Endometrial microvascular endothelial cells (primary cell): ENCODE measurements around the gene WDR64. TPM values are rescaled to one million over a fixed set of nuclear protein-coding genes. Genes with fewer than 3 reads are reported as not detected.
"Not testable (repeated sequence)": the region's sequence is repeated elsewhere in the genome, so short reads cannot be mapped to it uniquely, and the experiment has no call there.

ENCODE experiments used
- in situ Hi-C: cut with HindIII; loops from 2 replicates; pipeline ENCODE4 v1.10.0; 2017; ENCODE audit warnings: low sequenced_read_pairs, low pct_unique_long_range_greater_than_20kb; ENCODE audit errors: inconsistent ontology term
- total RNA-seq: library from RNA; depleted of rRNA; stranded (reverse); fragments of >200 nt; gene quantifications from one replicate; pipeline ENCODE4 v1.2.3, GENCODE V29; 2015; ENCODE audit errors: inconsistent ontology term

WDR64 gene
- total RNA-seq, 1 donor from 2014 or later: not detected

DNA sequence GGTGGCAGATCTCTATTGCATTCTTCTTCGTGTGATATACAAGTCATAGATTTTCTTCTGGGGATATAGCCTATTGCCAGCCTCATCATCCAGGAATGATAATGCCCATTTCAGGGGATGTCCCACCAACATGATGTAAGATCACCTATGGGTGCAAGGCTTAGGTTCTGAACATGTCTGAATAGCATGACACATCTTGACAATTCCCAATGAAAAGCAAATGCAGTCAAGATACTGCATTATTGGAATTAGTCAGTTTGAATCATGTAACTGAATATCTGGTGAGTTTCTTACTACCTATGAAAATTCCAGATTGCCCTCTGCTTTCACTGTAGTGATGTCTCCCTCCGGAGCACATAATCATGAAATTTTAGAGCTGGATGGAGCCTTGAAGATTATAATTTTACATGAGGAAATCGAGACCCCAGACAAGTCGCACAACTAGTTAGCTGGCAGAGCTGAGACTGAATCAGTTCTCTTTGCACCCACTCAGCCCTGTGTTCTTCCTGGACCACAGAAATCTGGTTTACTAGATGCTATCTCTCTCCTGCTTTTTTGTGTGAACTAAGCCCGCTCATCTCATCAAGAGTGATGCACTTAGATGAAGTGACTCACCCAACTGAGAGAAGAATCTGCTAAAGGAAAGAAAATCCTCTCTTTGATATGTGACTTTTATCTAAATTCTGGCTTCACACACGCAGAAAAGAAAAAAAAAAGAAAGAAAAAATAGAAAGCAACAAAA, 65.0 kb downstream of the WDR64 start:
- in situ Hi-C loops: no loop called here

DNA sequence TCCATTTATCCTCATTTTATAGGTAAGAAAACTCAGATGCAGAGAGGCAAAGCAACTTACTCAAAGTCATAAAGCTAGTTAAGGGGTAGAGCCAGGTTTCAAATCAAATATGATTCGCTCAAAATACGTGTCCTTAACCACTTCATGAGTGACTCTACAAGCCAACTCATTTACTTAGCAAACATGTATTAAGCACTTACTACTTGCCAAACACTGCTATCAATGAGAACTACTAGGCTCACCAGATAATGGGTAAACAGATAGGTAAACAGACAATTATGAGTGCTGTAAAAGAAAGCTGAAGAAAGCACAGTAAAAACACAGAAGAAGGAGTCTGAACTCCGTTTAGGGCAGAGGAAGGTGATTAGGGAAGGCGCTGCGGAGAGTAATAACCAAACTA, 65.9 kb downstream of the WDR64 start:
- in situ Hi-C loops: no loop called here

DNA sequence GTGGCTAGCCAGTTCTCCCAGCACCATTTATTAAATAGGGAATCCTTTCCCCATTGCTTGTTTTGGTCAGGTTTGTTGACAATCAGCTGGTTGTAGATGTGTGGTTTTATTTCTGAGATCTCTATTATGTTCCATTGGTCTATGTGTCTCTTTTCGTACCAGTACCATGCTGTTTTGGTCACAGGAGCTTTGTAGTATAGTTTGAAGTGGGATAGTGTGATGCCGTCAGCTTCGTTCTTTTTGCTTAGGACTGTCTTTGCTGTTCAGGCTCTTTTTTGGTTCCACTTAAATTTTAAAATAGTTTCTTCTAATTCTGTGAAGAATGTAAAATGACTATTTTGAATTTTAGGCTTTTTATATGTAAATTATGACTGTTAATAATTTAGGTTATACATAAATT, 68.9 kb downstream of the WDR64 start:
- in situ Hi-C loops: no loop called here

DNA sequence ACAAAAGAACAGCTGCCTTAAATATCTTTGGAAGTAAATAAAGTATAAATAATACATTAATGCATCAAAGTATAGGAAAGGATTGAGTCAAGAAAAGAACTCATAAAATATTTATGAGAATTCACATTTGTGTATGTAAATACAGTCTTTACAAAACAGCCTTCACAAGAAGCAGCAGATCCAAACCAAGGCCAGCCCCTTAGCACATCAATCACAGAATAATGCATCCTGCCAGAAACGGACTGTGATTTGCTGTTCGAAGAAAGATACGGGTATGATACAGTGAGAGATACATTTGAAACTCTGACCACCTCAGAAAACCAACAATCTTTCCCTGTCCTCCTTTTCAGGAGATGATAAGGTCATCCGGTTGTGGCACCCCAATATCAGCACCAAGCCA, 70.9 kb downstream of the WDR64 start:
- in situ Hi-C loops: no loop called here

DNA sequence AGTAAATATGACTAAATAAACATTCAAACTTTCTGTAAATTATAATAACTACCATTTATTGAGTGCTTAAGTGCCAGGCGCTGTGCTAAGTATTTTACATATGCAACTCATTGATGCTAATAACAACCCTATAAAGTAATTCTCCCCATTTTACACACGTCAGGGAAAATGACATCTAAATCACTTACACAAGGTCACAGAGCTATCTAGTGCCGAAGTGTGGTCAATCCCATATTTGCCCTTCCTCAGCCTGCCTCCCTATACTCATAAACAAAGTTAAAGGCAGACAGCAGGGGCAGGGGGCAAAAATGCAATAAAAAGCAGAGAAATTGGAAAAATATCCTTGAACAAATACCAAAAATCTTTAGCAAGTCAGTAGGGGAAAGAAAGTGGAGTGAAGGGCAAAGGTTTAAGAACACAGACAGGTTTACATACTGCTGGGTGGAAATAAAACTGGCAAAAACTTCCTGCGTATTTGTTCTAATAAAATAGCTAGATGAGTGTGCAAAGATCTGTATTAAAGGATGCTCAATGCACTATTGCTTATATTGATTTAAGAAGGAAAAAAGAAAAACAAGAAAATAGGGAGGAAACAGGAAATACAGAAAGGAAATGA, 72.8 kb downstream of the WDR64 start:
- in situ Hi-C loops: no loop called here

DNA sequence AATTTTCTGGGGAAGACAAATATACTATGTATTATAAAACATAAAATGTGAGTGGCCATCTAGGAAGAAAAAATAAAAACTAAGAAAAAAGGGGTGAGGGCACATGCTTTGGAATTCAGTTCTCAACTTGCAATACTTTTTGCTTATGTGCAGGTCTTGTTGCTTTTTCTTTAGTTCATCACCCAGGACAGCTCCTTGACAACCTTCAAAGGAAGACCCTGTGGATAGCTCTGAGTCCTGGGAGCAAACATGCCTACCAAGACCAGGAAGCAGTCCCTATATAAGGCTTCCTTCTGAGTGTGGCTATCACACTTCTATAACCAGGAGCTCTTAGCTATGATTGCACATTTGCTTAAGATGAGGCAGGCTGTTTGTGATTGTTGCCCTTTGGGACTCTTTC, 78.0 kb downstream of the WDR64 start:
- in situ Hi-C loops: no loop called here

DNA sequence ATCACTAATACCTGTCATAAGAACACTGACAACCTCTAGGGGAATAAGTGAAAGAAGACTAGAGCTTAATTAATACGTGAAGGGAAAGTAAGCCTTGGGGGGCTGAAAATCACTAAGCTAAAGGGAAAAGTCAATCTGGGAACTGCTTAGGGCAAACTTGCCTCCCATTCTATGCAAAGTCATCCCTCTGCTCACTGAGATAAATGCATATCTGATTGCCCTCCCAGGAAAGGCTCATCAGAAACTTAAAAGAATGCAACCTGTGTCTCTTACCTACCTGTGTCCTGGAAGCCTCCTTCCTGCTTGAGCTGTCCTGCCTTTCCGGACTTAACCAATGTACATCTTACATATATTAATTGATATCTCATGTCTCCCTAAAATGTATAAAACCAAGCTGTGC, 81.8 kb downstream of the WDR64 start:
- in situ Hi-C loops: no loop called here

DNA sequence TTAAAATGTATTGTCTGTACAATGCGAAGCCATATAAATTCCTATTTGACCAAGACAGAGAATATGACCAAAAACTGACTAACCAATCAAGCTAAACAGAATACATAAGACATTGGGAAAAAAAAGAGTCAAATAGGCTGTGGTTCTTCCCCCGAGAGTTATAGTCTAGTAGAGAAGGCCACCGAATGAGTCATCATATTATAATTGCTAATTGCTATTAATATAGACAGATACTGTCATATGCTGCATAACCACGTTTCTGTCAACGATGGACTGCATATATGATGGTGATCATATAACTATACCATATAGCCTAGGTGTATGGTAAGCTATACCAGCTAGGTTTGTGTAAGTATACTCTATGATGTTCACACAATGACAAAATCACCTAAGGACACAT, 82.5 kb downstream of the WDR64 start:
- in situ Hi-C loops: no loop called here

DNA sequence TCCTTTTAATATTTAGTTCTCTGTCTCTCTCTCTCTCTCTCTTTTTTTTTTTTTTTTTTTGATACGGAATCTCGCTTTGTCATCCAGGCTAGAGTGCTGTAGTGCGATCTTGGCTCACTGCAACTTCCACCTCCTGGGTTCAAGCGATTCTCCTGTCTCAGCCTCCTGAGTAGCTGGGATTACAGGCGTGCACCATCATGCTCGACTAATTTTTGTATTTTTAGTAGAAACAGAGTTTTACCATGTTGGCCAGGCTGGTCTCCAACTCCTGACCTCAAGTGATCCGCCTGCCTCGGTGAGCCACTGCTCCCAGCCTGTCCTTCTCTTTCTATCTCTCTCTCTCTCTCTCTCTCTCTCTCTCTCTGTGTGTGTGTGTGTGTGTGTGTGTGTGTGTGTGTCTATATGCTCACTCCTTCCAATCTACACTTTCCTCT, 83.4 kb downstream of the WDR64 start:
- in situ Hi-C loops: not testable (repeated sequence)

DNA sequence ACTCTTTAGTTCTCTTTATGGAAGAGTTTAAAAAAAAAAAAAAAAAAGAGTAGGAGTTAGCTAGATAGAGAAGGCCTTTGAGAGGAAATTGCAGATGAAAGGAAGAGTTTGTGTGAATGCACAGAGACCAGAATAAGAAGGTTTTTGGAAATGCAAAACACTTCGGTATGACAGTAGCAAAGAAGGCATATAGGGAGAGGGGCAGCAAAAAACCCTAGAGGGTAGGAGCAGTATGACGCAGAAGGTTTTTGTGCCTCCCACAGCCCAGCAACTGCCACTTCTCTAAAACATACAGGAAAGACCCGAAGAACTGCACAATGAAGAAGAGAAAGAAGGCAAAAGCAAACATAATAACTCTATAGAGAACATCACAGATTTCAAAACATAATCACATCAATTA, 84.3 kb downstream of the WDR64 start:
- in situ Hi-C loops: no loop called here

DNA sequence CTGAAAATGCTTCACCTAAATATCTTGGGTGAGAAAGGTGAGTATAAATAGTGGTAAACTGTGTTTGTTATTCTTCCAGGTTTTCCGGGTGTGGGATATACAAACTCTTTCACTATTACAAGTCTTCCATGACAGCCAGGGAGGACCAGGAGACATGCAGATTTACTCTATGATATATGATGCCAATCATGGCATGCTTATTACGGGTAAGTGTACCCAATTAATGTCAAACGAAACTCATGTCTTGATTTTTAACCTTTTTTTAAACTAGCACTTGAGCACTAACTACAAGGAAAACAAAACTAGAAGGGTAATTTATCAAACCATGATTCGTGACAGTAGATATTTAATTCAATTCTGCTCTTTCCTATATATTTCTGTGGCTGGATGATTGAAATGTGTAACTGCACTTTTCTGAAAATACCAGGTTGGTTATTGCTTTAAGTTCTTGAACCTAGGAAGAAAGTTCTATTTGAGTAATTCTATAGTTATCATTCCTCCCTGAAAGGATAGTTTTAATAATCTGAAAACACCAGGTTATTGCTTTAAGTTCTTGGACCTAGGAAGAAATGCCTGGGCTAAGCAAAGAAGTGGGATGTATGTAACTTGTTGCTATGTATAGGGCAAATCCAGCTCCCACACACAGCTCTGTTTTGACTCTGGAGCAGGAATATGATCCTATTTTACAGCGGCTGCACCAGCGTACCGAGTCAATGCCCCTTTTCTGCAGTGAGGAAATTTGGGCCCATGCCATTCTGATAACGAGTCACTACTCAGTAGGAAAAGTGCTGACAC, 86.4 kb downstream of the WDR64 start:
- in situ Hi-C loops: no loop called here

DNA sequence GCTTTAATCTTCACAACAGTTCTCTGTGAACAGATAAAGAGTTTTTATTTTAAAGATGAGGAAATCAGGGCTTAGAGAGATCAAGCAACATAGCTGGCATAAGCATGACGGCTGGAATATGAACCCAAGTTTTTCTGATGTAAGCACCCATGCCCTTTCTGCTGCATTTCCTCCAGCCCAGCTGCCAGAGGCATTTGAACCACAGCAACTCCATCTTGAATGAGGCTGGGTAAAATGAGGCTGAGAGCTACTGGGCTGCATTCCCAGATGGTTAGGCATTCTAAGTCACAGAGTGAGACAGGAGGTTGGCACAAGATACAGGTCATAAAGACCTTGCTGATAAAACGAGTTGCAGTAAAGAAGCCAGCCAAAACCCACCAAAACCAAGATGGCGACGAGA, 90.0 kb downstream of the WDR64 start:
- in situ Hi-C loops: no loop called here

DNA sequence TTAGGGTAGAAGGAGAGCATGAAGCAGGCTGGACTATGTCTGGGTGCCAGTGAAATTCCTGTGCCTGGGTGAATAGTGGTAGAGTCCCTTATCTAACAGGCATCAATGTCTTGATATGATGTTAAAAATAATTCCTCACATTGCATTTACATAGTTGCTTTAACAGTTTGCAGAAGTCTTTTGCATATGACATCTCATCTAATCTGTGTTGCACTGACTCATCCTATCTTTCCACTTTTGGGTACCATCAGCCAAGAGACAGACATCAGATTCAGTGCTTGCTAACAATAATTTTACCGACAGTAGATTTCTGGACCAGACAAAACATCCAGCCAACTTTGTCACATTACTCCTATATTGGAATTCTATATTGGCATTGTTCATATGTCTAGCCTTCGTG, 92.5 kb downstream of the WDR64 start:
- in situ Hi-C loops: no loop called here

DNA sequence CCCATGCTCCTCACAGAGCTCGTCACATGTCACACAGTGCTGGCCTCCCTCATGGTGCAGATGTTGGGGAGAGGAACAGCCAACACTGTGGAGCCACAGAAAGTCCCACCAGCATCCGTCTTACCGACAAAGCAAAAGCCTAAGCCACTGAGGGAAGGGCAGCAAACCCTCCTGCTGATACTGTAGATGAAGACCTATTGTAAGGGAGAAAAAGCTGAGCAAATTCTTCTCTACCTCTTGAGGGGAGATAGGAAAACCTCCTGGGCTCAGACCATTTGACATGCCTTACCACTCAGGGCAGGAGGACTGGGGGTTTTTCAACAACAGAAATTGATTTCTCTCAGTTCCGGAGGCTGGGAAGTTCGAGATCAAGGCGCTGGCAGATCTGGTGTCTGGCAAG, 95.9 kb downstream of the WDR64 start:
- in situ Hi-C loops: no loop called here

DNA sequence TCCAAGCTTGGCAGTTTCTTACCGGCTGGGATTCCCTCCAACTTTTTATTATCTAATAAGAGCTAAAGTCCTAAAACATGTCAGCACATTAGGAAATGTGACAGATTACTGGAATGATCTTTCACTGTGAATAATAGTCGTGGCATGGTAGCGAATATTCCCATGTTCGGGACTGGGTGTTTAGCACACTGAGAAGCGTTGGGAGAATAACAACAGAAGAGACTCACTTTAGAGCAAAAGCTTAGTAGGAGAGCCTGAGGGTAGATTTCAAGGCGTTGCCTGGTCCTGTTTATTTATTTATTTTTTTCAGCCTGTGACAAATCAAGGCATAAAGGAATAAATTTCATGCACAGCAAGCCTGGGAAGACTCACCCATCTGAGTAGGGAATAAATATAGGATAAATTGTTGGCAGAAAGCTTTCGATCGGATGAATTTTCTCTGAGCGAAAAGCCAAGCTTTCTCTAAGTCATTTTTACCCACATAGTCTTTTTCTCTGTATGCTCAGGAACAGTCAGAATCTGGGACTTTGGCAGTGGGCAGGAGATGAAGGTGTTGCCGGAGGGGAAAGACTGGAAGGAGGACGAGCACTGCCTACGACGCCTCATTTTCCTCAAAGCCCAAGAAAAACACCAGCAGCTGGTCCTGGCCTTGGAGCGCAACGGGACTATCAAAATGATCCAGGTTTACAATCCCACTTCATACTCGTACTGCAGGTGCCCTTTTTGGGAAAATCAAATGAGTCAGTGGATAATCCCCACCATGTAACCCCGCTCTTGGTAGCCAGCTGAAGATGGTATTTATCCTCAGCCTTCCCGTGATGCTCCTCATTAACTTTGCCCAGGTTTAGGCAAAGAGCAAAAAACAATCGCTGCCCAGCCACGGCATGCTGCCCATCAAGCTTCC, 97.2 kb downstream of the WDR64 start:
- in situ Hi-C loops: no loop called here

DNA sequence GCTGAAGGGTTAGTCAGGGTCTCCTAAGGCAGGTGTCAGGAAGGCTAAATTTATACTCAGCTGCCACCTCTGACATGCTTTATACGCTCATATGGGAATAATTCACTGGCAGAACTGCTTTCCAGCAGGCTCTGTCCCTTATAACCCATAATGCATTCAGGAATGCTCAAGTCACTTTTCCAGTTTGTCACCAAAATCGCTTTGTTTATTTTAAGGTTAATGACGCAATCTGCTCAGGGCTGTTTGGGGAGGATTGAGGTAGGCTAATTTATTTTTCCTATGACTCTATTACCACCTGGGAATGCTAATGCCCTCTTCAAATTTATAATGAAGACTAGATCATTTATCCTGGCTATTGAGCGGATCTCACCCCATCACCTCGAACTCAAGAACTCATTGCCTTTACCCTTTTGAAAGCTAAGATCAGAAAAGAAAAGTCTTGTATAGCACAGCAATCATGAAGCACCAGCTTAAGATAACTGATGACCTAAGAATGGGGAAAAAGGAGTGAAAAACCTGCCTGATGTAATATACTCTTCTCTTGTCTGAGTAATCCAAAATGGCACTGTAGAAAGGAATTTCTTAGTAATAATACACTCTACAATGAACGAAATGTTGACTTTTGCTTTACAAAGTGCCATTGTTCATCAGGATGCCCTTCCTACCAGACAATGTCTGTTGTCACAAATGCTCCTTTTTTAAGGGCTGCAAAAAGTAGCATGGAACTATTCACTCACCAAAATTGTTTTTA, 98.0 kb downstream of the WDR64 start:
- in situ Hi-C loops: no loop called here

DNA sequence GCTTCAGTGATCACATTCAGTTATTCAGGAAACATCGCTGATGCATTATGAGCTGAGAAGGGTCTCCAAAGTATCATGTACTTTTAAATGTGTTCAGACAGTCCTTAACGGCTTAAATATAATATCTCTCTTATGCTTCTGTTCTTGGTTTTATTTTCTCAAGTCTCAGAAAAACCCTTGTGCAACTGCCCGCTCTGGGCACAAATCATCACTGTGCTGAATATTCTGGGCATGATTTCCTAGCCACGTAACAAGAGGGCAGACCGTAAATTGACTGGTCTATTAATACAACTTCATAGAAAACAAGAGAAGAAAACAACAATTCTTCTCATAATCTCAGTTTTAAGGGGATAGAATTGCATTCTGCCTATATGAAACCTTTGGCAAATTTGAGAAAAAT, 99.4 kb downstream of the WDR64 start:
- in situ Hi-C loops: no loop called here

DNA sequence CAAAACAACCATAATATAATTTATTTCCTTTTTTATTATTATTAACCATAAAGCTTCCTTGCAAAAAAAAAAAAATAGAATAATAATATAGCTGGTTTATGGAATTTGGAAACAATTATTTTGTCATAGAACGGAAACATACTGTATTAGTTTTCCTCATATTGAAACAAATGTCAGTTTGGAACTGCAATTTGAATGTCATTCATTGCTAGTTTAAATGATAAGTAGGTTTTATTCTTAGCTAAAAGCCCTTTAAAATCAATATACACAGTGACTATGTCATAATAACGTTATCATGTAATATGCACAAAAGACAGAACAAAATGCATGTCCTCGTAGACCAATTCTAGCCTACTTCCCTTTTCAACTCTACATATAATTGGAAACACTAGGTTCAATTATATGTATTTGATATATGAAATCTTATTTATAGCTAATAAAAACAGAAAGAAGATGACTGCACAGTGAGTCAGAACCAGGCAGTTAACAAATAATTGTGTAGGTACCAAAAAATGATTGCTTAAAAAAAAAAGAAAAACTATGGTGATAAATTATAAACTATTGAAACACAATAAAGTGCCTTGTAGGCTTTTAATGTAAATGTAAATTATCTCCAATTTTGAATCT, 110.7 kb downstream of the WDR64 start:
- in situ Hi-C loops: no loop called here
